AG04450 (cell line): ENCODE data around the gene KRT6B. TPM values are rescaled to one million over a fixed set of nuclear protein-coding genes. Genes with fewer than 3 reads are reported as not detected.
"Not testable (repeated sequence)": the region's sequence is repeated elsewhere in the genome, so short reads cannot be mapped to it uniquely, and the experiment has no call there.

ENCODE experiments used
- CTCF ChIA-PET: fragments of 300-600, 350-600 bp; formaldehyde crosslinking; extraction: SDS; loops from one replicate; lab custom pipeline; 2022; ENCODE audit warnings: antibody characterized with exemption, inconsistent platforms; lab: Charles Lee
- POLR2A ChIA-PET: fragments of 350-600 bp; formaldehyde crosslinking; extraction: SDS; loops from one replicate; lab custom pipeline; 2021; ENCODE audit warnings: antibody characterized with exemption, inconsistent platforms; lab: Yijun Ruan, JAX
- DNase-seq: peaks from one replicate; pipeline ENCODE4 v3.0.0-alpha.2; 2011; ENCODE audit warnings: low read depth, low spot score
- H3K27ac ChIP-seq: one replicate; pipeline ENCODE4 v1.5.1; 2012; ENCODE audit warnings: low read depth, low read length, control low read depth
- H3K27me3 ChIP-seq: one replicate; pipeline ENCODE4 v1.6.0; 2012; ENCODE audit warnings: low read length; ENCODE audit not compliant: control insufficient read depth, insufficient read depth
- H3K4me3 ChIP-seq: 2 replicates; pipeline ENCODE4 v1.5.1; 2011; ENCODE audit warnings: mild to moderate bottlenecking, low read depth, low read length, control low read depth
- H3K9me3 ChIP-seq: 2 replicates; pipeline ENCODE4 v1.5.1; 2012; ENCODE audit warnings: low read length; ENCODE audit not compliant: control insufficient read depth, insufficient read depth
- CTCF ChIP-seq: IDR thresholded peaks from 2 replicates; pipeline ENCODE4 v1.5.1; 2011; ENCODE audit warnings: low read depth, low read length, control low read depth, inconsistent platforms
- polyA minus RNA-seq: library from RNA; depleted of rRNA, polyadenylated mRNA; stranded (reverse); fragments of >200 nt; gene quantifications from 2 replicates; pipeline ENCODE4 v1.2.3, GENCODE V29; 2011; rRNA and poly(A)+ RNA removed
- polyA plus RNA-seq: library from polyadenylated mRNA; depleted of rRNA; stranded (reverse); fragments of >200 nt; gene quantifications from 2 replicates; pipeline ENCODE4 v1.2.3, GENCODE V29; 2011; rRNA removed

Gene KRT6B
- polyA plus RNA-seq (not detected in 2 replicates), polyA minus RNA-seq (not detected in 2 replicates)

GRCh38 chr12:52452101-52452500, at the start of gene KRT6B:
Gene KRT6B (minus strand): TSS chr12:52452146. CDS start chr12:52452078, 68 bp downstream.
- Histone ChIP-seq H3K9me3 (no peaks in the 10 kb centered on the region), H3K4me3 (no peak within 1 kb of the TSS), H3K27ac (no peak within 1 kb of the TSS), H3K27me3 (peaks cover 5% of the 10 kb centered on the region)
- ChIA-PET POLR2A (no interaction called here), CTCF (no interaction called here)
- TF ChIP-seq CTCF = no peak
- DNase-seq = no peak

GRCh38 chr12:52501490-52501889, 49.5 kb upstream of the KRT6B start:
- Histone ChIP-seq H3K27ac (no peak overlapping the region), H3K9me3 (no peaks in the 10 kb centered on the region), H3K4me3 (no peak overlapping the region), H3K27me3 (no peaks in the 10 kb centered on the region)
- DNase-seq = no peak
- TF ChIP-seq CTCF = no peak
- ChIA-PET CTCF (interaction anchor here (1.6 kb wide), 1 partner anchor 129 kb away, joined by 4 read pairs; no protein-coding TSS in a partner anchor), POLR2A (no interaction called here)

GRCh38 chr12:52500574-52500973, 48.6 kb upstream of the KRT6B start:
- CTCF ChIA-PET = interaction anchor here (1.7 kb wide), 1 partner anchor 128 kb away, joined by 9 read pairs; no protein-coding TSS in a partner anchor
- POLR2A ChIA-PET = not testable (repeated sequence)

GRCh38 chr12:52499806-52500560, 48.0 kb upstream of the KRT6B start:
- no peak for TF ChIP-seq CTCF
- CTCF ChIA-PET = interaction anchor here (1.7 kb wide), 1 partner anchor 128 kb away, joined by 9 read pairs; no protein-coding TSS in a partner anchor
- Histone ChIP-seq H3K4me3 (no peak overlapping the region), H3K27ac (no peak overlapping the region), H3K9me3 (no peaks in the 10 kb centered on the region), H3K27me3 (no peaks in the 10 kb centered on the region)
- DNase-seq = no peak
- POLR2A ChIA-PET = no interaction called here

More at GRCh38 chr12:52500574-52500973, 48.6 kb upstream of the KRT6B start:
- not testable (repeated sequence) for DNase-seq, H3K9me3 ChIP-seq, H3K4me3 ChIP-seq, H3K27me3 ChIP-seq, H3K27ac ChIP-seq

GRCh38 chr12:52498946-52499345, 47.0 kb upstream of the KRT6B start:
- DNase-seq = no peak
- no peak overlapping the region for H3K4me3 ChIP-seq
- ChIA-PET CTCF (interaction anchor here (1.7 kb wide), 1 partner anchor 127 kb away, joined by 9 read pairs; no protein-coding TSS in a partner anchor), POLR2A (no interaction called here)
- TF ChIP-seq CTCF = no peak
- no peaks in the 10 kb centered on the region for H3K9me3 ChIP-seq
- H3K27ac ChIP-seq = no peak overlapping the region
- peaks cover 6% of the 10 kb centered on the region for H3K27me3 ChIP-seq
